GM21526 (cell line): Measurements from ENCODE around the gene MYO9A.
"Not testable (repeated sequence)": the region's sequence is repeated elsewhere in the genome, so short reads cannot be mapped to it uniquely, and the experiment has no call there.

ENCODE experiments used
- ATAC-seq: cut with Tn5 transposase; IDR thresholded peaks from one replicate; pipeline ENCODE4 v1.9.1; 2021; ENCODE audit warnings: moderate library complexity; ENCODE audit not compliant: unreplicated experiment, low FRiP score

Gene MYO9A

DNA sequence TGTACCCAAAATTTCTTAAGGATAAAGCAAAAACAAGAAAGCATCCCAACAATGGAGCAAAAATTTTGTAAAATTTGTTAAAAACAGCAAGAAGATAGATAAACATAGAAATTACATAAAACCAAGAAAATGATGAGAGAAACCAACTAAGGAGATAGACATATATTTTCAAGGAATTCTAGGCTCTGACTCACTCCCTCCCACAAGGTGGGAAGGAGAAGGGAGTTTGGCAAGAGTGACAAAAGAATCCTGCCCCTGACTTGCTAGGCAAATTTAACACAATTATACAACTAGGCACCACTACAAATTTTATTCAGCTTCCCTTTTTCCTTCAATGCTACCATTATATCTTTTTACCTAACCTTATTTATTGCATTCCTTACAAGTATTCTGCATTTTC, 70.9 kb downstream of the MYO9A start:
- ATAC-seq = no peak

DNA sequence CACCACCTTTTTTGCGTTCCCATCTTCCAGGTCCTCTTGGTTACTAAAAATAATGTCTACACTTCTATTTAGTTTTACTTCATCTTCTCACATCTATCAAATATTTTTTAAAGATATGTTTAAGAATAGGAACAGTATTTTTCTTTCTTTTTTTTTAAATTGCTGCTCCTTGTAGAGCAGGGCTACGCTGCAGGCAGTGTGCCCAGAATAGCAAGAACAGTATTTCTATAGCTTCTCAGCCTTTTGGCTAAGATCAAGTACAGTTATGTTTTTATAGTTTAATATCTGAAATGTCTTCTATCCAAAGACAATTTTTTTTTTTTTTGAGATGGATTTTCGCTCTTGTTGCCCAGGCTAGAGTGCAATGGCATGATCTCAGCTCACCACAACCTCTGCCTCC, 73.0 kb downstream of the MYO9A start:
- ATAC-seq = no peak

GRCh38 chr15:72042865-72043264, 75.1 kb downstream of the MYO9A start:
- no peak for ATAC-seq

- ATAC-seq = no peak
Measured at GRCh38 chr15:72042054-72042453, 75.9 kb downstream of the MYO9A start.

GRCh38 chr15:72037321-72037720, 80.6 kb downstream of the MYO9A start:
- no peak for ATAC-seq

DNA sequence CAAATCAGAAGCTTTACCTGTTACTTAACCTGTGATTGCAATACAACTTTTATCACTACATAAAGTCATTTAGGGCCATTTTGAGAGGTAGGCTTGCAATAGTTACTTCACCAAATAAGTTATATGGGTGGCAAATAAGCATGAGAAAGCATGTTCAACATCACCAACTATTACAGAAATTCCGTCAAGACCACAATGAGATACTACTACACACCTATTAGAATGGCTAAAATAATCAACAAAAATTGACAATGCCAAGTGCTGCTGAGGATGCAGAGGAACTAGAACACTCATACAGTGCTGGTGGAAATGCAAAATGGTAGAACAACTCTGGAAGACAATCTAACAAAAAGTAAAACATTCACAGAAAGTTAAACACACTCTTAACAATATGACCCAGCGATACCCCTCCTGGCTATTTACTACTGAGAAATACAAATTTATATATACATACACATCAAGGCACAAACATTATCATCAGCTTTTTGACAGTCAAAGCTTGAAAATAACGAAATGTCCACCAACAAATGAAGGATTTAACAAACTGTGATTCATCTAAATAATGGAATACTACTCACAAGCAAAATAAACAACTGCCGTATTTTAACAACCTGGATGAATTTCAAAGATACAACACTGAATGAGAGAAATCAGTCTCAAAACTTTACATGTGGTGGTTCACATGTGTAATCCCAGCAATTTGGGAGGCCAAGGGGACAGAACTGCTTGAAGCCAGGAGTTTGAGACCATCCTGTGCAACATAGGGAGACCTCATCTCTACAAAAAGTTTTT, 82.9 kb downstream of the MYO9A start:
- ATAC-seq = no peak

DNA sequence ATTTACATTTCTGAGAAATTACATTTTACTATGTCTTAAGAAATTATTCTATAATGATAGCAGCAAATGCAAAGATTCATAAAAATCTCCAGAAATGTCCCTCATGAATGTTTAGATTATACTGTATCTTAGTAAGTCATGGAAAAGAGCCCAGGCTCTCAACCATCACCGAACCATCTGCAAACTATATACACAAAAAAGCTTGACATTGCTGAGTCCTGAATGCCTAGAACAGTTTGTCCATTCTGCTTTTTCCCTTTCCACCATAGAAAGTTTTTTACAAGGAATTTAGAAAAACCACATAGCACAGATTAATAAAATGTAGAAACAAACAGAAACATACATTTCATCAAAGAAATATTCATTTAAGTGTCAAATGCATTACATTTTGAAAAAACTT, 83.6 kb downstream of the MYO9A start:
- no peak for ATAC-seq

- no peak for ATAC-seq
Measured at GRCh38 chr15:72033711-72034110, 84.2 kb downstream of the MYO9A start.

- ATAC-seq = no peak
Measured at GRCh38 chr15:72033285-72033684, 84.7 kb downstream of the MYO9A start.

GRCh38 chr15:72021604-72022003, 96.3 kb downstream of the MYO9A start:
- no peak for ATAC-seq

- no peak for ATAC-seq
Measured at GRCh38 chr15:72020799-72021198, 97.2 kb downstream of the MYO9A start.

DNA sequence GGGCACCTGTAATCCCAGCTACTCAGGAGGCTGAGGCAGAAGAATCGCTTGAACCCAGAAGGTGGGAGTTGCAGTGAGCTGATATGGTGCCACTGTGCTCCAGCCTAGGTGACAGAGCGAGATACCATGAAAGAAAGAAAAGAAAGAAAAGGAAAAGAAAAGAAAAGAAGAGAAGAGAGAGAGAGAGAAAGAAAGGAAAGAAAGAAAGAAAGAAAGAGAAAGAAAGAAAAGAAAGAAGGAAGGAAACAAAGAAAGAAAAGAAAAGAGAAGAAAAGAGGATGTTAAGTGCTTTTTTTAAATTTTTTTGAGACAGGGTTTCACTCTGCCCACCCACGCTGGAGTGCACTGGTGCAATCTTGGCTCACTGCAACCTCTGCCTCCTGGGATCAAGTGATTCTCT, 103.4 kb downstream of the MYO9A start:
- not testable (repeated sequence) for ATAC-seq

- ATAC-seq = no peak
Measured at GRCh38 chr15:72013703-72014102, 104.2 kb downstream of the MYO9A start.

GRCh38 chr15:72011302-72011942, 106.5 kb downstream of the MYO9A start:
- no peak for ATAC-seq

GRCh38 chr15:72009222-72009621, 108.7 kb downstream of the MYO9A start:
- ATAC-seq = no peak

DNA sequence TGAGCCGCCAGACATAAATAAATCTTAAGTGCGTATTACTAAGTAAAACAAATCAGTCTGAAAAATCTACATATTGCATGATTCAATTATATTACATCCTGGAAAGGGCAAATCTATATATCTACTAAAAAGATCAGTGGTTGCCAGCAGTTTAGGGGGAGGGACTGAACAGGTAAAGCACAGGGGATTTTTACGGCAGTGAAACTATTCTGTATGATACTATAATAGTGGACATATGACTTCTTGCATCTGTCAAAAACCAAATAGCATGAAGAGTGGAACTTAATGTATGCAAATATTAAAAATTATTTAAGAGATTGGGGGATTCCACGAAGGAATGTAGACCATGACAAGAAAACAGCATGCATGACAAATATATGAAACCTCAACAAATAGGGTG, 111.6 kb downstream of the MYO9A start:
- no peak for ATAC-seq

GRCh38 chr15:72005483-72005882, 112.5 kb downstream of the MYO9A start:
- no peak for ATAC-seq

DNA sequence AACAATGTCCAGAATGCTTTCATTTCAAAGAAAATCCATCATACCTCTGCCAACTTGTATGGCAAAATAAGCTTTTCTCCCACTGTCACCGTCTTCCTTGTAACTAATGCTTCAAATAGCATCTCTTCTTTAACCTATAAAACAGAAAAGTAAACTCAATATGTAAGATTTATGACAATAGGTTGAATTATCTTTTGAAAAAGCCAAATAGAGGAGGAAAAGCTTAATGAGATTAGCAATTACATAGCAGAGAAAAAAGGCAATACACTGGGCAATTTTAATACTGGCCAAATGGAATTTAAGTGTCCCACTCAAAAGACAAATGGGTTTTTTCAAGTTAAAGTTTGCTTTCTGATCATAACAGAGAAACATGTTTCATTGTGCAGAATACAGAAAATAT, 118.1 kb downstream of the MYO9A start:
- no peak for ATAC-seq

DNA sequence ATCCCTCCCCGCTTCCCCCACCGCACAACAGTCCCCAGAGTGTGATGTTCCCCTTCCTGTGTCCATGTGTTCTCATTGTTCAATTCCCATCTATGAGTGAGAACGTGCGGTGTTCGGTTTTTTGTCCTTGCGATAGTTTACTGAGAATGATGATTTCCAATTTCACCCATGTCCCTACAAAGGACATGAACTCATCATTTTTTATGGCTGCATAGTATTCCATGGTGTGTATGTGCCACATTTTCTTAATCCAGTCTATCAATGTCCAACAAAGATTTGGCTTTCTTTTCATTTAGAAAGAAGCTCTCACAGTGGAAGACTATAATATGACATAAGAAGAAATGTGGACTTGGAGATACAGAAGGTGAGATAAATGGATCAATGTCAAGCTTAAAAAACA, 119.2 kb downstream of the MYO9A start:
- not testable (repeated sequence) for ATAC-seq

- no peak for ATAC-seq
Measured at GRCh38 chr15:71997691-71998090, 120.3 kb downstream of the MYO9A start.

DNA sequence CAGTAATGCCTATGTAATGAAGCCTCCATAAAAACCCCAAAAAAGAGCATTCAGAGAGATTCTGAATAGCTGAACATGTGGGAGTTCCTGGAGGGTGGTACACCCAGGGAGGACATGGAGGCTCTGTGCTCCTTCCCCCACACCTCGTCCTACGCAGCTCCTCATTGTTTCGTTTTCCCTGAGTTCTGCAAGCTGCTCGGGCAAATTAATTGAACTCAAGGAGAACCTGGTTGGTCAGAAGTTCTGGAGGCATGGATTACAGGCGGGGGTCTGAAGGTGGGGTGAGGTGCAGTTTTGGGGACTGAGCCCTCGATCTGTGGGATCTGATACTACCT, 142.2 kb downstream of the MYO9A start:
- no peak for ATAC-seq

DNA sequence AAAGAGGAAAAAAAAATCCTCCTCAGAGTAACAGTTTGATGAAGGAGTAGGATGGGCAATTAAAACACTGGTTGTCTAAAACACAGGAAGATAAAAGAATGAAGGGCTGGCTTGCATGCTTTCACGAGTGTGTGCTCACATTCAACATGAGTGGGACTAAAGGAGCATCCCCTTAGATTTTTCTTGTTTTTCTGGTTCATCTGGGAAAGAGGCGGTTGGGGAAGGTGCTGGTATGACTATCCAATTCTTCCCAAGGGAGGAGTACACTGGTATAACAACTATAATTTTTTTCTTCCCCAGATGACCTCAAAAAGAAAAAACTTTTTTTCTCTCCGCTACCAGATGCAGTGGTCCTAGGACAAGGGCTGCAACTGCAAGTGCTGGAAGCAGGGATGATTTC, 143.7 kb downstream of the MYO9A start:
- no peak for ATAC-seq
